ENCODE results near the gene NPTX2. TPM values are rescaled to one million over a fixed set of nuclear protein-coding genes. Genes with fewer than 3 reads are reported as not detected.
"Not testable (repeated sequence)": the region's sequence is repeated elsewhere in the genome, so short reads cannot be mapped to it uniquely, and the experiment has no call there.

The NPTX2 gene, protein sequence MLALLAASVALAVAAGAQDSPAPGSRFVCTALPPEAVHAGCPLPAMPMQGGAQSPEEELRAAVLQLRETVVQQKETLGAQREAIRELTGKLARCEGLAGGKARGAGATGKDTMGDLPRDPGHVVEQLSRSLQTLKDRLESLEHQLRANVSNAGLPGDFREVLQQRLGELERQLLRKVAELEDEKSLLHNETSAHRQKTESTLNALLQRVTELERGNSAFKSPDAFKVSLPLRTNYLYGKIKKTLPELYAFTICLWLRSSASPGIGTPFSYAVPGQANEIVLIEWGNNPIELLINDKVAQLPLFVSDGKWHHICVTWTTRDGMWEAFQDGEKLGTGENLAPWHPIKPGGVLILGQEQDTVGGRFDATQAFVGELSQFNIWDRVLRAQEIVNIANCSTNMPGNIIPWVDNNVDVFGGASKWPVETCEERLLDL
- total RNA-seq = not detected
- polyA plus RNA-seq = not detected
- 0 to 0.17 (median 0) reads per million in 6 experiments for total RNA-seq

DNA sequence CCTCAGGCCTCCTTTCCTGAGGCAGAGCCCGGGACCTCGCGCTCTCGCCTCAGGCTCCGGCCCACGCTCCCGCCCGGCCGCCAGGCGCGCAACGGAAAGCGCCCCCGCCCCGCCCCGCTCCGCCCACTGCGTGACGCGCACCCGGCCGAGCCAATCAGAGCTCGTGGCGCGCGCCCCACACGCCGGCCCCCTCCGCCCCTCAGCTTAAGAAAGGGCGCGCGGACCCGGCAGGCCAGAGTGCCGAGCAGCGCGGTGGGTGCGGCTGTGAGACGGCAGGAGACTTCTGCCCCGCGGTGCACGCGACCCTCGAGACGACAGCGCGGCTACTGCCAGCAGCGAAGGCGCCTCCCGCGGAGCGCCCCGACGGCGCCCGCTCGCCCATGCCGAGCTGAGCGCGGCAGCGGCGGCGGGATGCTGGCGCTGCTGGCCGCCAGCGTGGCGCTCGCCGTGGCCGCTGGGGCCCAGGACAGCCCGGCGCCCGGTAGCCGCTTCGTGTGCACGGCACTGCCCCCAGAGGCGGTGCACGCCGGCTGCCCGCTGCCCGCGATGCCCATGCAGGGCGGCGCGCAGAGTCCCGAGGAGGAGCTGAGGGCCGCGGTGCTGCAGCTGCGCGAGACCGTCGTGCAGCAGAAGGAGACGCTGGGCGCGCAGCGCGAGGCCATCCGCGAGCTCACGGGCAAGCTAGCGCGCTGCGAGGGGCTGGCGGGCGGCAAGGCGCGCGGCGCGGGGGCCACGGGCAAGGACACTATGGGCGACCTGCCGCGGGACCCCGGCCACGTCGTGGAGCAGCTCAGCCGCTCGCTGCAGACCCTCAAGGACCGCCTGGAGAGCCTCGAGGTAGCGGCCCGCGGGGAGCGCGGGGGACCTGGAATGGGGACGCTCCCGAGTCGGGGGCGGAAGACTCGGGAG is at the start of gene NPTX2:
TSS of gene NPTX2 (plus strand) at position 235 of the 909 bp plus-strand sequence. CDS start at position 412, 177 bp downstream.
- no peak for ATAC-seq
- peak within 1 kb of the TSS in 2 of 10 donors; percentile 10 to 60 for H3K4me3 Mint-ChIP-seq
- peaks cover 0 to 8% (median 3%) of the 10 kb centered on the region in 9 donors for H3K9me3 Mint-ChIP-seq
- no peak within 1 kb of the TSS for H3K27ac Mint-ChIP-seq
- POLR2A ChIA-PET = no interaction called here
- peaks cover 0 to 5% (median 0%) of the 10 kb centered on the region in 3 donors for H3K36me3 Mint-ChIP-seq
- peak in 1 of 10 donors; percentile 6 for DNase-seq
- peaks cover 0 to 16% (median 0%) of the 10 kb centered on the region in 4 donors for H3K4me1 Mint-ChIP-seq
- peaks cover 31 to 64% (median 52%) of the 10 kb centered on the region in 5 donors for H3K27me3 Mint-ChIP-seq

DNA sequence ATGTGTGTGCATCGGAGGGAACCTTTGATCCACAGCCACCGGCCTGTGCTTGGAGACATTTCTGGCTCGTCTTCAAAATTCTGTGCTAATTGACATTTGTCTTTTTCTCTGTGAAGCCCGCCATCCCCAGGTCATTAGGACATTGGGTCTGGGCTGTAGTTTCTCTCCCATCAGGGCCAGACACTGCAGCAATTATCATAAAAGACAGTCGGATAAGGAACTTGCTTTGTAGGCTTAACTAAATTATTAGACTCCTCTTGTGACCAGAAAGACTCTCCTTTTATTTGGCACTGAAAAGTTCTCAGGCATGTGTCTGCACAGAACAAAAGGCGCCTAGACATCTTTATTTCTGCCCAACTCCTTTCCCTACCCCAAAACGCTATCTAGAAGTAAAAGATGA is 49.1 kb upstream of the NPTX2 start:
- ATAC-seq = no peak
- POLR2A ChIA-PET = no interaction called here

DNA sequence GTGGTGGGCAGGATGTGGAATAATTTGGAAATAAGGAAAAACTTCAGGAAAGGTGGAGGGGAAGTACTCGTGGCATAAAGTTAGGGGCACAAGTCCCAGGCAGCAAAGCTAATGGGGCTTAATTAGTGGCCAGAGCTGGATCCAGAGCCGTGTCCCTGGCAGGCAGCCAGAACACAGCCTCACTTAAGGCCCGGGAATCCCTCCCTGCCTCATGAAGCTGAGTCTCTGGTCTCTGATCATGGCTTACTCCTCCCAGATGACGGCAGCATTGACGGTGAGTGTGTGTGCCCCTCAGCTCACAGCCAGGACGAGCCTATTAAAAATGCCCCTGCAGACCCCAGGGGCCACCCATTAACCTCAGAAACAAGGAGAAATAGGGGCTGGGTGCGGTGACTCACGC is 48.2 kb upstream of the NPTX2 start:
- H3K4me3 Mint-ChIP-seq = no peak overlapping the region
- H3K27me3 Mint-ChIP-seq = peaks cover 3 to 26% (median 16%) of the 10 kb centered on the region in 5 donors
- ATAC-seq = no peak
- POLR2A ChIA-PET = no interaction called here
- H3K36me3 Mint-ChIP-seq = peaks cover 0 to 4% (median 0%) of the 10 kb centered on the region in 3 donors
- H3K9me3 Mint-ChIP-seq = peaks cover 0 to 9% (median 6%) of the 10 kb centered on the region in 9 donors
- no peak for DNase-seq
- H3K27ac Mint-ChIP-seq = no peak overlapping the region
- H3K4me1 Mint-ChIP-seq = no peaks in the 10 kb centered on the region

More for the DNA sequence above, 49.1 kb upstream of the NPTX2 start:
- H3K9me3 Mint-ChIP-seq = peaks cover 0 to 12% (median 5%) of the 10 kb centered on the region in 9 donors
- no peak for DNase-seq
- H3K4me3 Mint-ChIP-seq = no peak overlapping the region
- peaks cover 0 to 3% (median 0%) of the 10 kb centered on the region in 3 donors for H3K36me3 Mint-ChIP-seq
- no peak overlapping the region for H3K27ac Mint-ChIP-seq
- peaks cover 3 to 28% (median 16%) of the 10 kb centered on the region in 5 donors for H3K27me3 Mint-ChIP-seq
- no peaks in the 10 kb centered on the region for H3K4me1 Mint-ChIP-seq

DNA sequence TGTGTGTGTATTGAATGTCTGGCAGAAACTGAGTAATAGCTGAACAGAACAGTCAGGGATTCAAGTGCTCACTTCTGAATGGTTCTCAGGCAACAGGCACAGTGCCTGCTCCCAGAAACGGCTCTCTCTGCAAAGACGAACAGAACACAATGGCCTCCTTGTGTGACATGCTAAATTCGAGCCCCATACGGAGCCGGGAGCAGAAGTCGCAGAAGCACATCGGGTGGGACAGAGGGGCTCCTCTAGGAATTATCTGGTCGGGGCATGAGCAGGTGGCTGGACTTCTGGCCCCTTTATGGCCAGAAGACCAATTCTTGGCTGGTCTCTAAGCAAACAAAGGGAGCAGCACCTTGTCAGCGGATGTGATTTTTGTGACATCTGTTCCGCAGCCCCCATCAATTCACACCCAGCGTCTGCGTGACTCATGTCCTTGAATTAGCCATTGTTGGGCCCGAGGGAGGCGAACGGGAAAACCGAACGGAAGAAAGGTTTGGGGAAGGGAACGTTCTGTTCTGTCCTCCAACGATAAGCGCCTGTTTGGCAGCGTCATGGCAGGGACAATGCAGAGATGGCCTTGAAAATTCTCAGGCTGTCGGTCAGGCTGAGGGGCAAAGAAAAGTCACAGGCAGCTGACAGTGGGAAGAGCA is 47.3 kb upstream of the NPTX2 start:
- Mint-ChIP-seq H3K9me3 (peaks cover 0 to 13% (median 7%) of the 10 kb centered on the region in 9 donors), H3K4me1 (no peaks in the 10 kb centered on the region), H3K4me3 (no peak overlapping the region), H3K27ac (no peak overlapping the region), H3K27me3 (peaks cover 3 to 21% (median 10%) of the 10 kb centered on the region in 5 donors), H3K36me3 (peaks cover 0 to 4% (median 0%) of the 10 kb centered on the region in 3 donors)
- POLR2A ChIA-PET = no interaction called here
- ATAC-seq (no peak), DNase-seq (no peak)

DNA sequence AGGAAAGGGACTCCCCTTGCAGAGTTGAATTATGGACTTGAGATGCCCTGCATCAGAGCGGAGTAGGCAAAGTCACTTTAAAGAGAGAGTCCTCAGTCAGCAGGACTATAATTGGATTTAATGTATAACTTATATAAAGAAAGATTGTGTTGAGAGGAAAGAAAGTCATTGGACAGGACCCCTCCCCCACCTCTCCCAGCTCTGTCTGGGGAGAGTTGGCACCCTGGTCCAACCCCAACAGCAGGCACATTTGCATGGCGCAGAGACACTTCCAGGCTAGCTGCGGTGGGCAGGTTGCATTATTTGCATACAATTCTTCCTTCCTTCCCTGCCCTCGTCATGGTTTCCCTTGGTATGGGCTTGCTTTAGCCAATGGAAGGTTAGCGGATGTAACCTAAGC is 46.1 kb upstream of the NPTX2 start:
- POLR2A ChIA-PET = no interaction called here
- H3K27ac Mint-ChIP-seq = no peak overlapping the region
- peaks cover 8 to 24% (median 15%) of the 10 kb centered on the region in 9 donors for H3K9me3 Mint-ChIP-seq
- H3K4me3 Mint-ChIP-seq = no peak overlapping the region
- H3K27me3 Mint-ChIP-seq = peaks cover 3 to 18% (median 6%) of the 10 kb centered on the region in 5 donors
- peaks cover 0 to 12% (median 0%) of the 10 kb centered on the region in 3 donors for H3K36me3 Mint-ChIP-seq
- H3K4me1 Mint-ChIP-seq = no peaks in the 10 kb centered on the region
- no peak for ATAC-seq
- no peak for DNase-seq

DNA sequence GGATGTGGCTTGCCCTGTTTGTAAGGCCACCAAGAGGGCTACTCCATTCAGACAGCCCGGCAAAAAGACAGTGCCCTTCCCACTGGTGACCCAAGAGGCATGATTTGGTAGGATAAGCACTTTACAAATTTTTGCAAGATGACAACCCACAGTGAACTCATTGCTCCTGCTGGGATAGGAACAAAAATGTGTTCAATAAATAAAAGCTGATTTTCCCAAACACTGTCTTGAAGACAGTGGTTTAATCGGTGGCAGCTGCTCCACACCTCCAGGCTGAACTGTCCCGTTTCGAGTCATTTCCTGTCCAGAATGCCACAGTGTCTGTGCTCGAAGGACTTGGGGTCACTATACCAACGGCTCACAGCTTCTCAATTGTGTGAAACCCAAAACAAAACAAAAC is 45.1 kb upstream of the NPTX2 start:
- no peak for DNase-seq
- H3K27me3 Mint-ChIP-seq = peaks cover 1 to 16% (median 3%) of the 10 kb centered on the region in 5 donors
- no peak overlapping the region for H3K4me3 Mint-ChIP-seq

DNA sequence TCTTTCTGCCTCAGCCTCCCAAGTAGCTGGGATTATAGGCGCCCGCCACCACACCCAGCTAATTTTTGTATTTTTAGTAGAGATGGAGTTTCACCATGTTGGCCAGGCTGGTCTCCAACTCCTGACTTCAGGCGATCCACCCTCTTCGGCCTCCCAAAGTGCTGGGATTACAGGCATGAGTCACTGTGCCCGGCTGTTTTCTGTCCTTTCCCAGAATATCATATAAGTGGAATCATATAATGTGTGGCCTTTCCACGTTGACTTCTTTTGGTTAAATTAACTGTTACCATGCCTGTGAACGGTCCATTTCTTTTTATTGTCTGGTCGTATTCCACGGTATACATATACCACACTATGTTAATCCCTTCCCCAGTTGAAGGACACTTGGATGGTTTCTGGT is 44.4 kb upstream of the NPTX2 start:
- POLR2A ChIA-PET, H3K4me3 Mint-ChIP-seq, ATAC-seq, H3K27ac Mint-ChIP-seq, DNase-seq, H3K4me1 Mint-ChIP-seq: not testable (repeated sequence)
- Mint-ChIP-seq H3K36me3 (peaks cover 0 to 22% (median 0%) of the 10 kb centered on the region in 3 donors), H3K9me3 (peaks cover 8 to 36% (median 23%) of the 10 kb centered on the region in 9 donors), H3K27me3 (peaks cover 1 to 16% (median 3%) of the 10 kb centered on the region in 5 donors)

More for the DNA sequence above, 45.1 kb upstream of the NPTX2 start:
- peaks cover 8 to 34% (median 22%) of the 10 kb centered on the region in 9 donors for H3K9me3 Mint-ChIP-seq
- no peak for ATAC-seq
- H3K4me1 Mint-ChIP-seq = no peaks in the 10 kb centered on the region
- H3K36me3 Mint-ChIP-seq = peaks cover 0 to 22% (median 0%) of the 10 kb centered on the region in 3 donors
- no peak overlapping the region for H3K27ac Mint-ChIP-seq
- POLR2A ChIA-PET = no interaction called here

DNA sequence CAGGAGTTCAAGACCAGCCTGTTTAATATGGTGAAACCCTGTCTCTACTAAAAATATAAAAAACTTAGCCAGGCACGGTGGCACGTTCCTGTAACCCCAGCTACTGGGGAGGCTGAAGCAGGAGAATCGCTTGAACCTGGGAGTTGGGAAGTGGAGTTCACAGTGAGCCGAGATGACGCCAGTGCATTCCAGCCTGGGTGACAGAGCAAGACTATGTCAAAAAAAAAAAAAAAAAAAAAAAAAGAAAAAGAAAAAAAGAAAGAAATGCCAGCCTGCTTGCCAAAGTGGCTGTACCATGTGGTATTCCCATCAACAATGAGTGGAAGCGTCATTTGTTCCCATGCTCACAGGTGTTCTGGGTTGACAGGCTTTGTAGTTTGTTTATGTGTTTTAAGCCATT is 43.3 kb upstream of the NPTX2 start:
- POLR2A ChIA-PET = no interaction called here
- Mint-ChIP-seq H3K9me3 (peaks cover 8 to 44% (median 23%) of the 10 kb centered on the region in 9 donors), H3K4me3 (no peak overlapping the region), H3K4me1 (no peaks in the 10 kb centered on the region), H3K27ac (no peak overlapping the region), H3K36me3 (peaks cover 0 to 22% (median 0%) of the 10 kb centered on the region in 3 donors), H3K27me3 (peaks cover 0 to 13% (median 4%) of the 10 kb centered on the region in 5 donors)
- DNase-seq (no peak), ATAC-seq (no peak)

DNA sequence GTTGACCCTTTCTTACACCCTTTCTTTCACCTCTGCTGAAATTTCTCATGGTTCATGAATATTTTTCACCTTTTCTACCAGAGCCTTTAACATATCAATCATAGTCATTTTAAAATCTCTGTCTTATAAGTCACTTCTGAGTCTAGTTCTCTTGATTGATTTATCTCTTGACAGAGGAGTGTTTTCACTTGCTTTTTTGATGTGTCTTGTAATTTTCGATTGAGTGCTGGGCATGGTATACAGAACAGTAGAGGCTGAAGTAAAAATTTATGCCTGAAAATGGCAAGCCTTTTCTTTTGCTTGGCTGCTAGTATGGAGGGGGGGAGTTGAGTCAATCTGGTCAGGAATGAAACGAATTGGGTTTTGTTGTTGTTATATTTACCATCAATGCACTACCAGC is 41.2 kb upstream of the NPTX2 start:
- Mint-ChIP-seq H3K27ac (no peak overlapping the region), H3K27me3 (peaks cover 0 to 7% (median 1%) of the 10 kb centered on the region in 5 donors), H3K36me3 (peaks cover 0 to 22% (median 0%) of the 10 kb centered on the region in 3 donors), H3K4me1 (no peaks in the 10 kb centered on the region), H3K9me3 (peaks cover 8 to 47% (median 23%) of the 10 kb centered on the region in 9 donors), H3K4me3 (no peak overlapping the region)
- no peak for ATAC-seq
- no peak for DNase-seq
- POLR2A ChIA-PET = interaction anchor here (0.8 kb wide), 1 partner anchor 295 kb away, joined by 3 read pairs; no protein-coding TSS in a partner anchor

DNA sequence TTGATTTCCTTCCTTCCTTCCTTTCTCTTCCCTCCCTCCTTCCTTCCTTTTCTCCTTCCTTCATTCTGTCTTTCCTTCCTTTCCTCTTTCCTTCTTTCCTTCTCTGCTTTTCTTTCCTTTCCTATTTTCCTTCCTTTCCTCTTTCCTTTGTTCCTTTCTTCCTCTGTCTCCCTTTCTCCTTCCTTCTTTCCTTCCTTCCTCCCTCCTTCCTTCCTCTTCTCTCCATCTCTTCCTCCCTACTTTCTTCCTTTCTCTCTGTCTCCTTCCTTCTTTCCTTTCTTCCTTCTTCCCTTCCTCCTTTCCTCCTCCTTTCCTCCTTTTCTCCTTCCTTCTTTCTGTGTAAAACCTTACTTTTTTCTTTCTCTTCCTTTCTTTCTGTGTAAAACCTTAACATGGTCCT is 32.3 kb upstream of the NPTX2 start:
- POLR2A ChIA-PET = no interaction called here
- no peak for ATAC-seq
- Mint-ChIP-seq H3K4me1 (no peaks in the 10 kb centered on the region), H3K4me3 (no peak overlapping the region), H3K27me3 (peaks cover 1 to 13% (median 10%) of the 10 kb centered on the region in 5 donors), H3K27ac (peak overlapping the region in 1 of 10 donors; percentile 24), H3K9me3 (peaks cover 2 to 23% (median 8%) of the 10 kb centered on the region in 9 donors), H3K36me3 (no peaks in the 10 kb centered on the region)
- DNase-seq = no peak

DNA sequence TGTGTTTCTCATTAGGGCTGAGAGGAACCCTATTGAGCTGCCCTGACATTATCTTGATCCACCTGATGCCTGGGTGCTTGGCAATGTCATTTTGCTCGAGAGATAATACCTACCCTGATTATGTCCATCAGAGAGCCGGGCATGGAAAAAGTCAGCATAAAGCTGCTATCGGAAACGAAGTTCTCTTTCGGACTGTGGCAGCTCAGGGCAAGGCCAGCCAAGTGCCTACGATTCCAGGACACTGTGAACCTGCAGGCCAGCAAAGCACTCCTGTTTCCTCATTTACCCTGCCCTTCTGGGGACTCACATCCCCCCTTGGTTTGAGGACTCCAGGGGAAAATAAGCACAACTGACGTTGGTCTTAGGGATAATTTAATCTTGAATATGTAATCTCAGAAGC is 25.2 kb upstream of the NPTX2 start:
- ATAC-seq (no peak), DNase-seq (no peak)
- Mint-ChIP-seq H3K36me3 (no peaks in the 10 kb centered on the region), H3K4me3 (no peak overlapping the region), H3K27me3 (peaks cover 3 to 23% (median 6%) of the 10 kb centered on the region in 5 donors), H3K27ac (no peak overlapping the region), H3K4me1 (no peaks in the 10 kb centered on the region), H3K9me3 (no peaks in the 10 kb centered on the region)
- POLR2A ChIA-PET = no interaction called here

DNA sequence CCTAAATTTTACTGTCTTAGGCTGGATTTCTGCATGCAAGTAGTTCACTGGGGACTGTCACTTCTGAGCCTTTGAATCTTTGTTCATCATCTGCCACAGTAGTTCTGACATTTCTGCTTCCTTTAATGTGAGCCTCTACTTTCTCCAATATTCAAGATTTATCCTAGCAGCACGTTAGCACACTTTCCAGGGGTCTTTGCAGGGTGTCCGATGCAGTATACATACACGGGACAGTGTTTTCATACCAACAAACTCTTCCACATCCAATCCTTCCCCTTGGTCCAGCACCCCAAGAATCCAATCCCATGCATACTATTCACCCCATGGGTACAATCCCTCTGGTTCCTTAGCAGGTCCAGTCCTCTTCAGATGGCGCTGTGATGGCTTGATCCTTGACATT is 22.7 kb upstream of the NPTX2 start:
- H3K9me3 Mint-ChIP-seq = no peaks in the 10 kb centered on the region
- H3K36me3 Mint-ChIP-seq = no peaks in the 10 kb centered on the region

More for the DNA sequence above, 22.7 kb upstream of the NPTX2 start:
- H3K27me3 Mint-ChIP-seq = peaks cover 3 to 17% (median 11%) of the 10 kb centered on the region in 5 donors
- H3K27ac Mint-ChIP-seq = no peak overlapping the region
- DNase-seq = no peak
- H3K4me1 Mint-ChIP-seq = no peaks in the 10 kb centered on the region
- POLR2A ChIA-PET = no interaction called here
- H3K4me3 Mint-ChIP-seq = no peak overlapping the region
- no peak for ATAC-seq
